GM19240 (cell line): ENCODE data around the gene ME1.
"Not testable (repeated sequence)": the region's sequence is repeated elsewhere in the genome, so short reads cannot be mapped to it uniquely, and the experiment has no call there.

Experiments used
- DNase-seq: peaks from one replicate; pipeline ENCODE4 v3.0.0; 2011; ENCODE audit warnings: low spot score; ENCODE audit not compliant: insufficient read length

ME1 gene

GRCh38 chr6:83430611-83431544, at the start of gene ME1:
TSS of gene ME1 (minus strand) at chr6:83431051. CDS start at chr6:83430954, 97 bp downstream.
- DNase-seq, result peak; percentile 11

GRCh38 chr6:83480470-83480869, 49.6 kb upstream of the ME1 start:
- DNase-seq, result no peak

DNA sequence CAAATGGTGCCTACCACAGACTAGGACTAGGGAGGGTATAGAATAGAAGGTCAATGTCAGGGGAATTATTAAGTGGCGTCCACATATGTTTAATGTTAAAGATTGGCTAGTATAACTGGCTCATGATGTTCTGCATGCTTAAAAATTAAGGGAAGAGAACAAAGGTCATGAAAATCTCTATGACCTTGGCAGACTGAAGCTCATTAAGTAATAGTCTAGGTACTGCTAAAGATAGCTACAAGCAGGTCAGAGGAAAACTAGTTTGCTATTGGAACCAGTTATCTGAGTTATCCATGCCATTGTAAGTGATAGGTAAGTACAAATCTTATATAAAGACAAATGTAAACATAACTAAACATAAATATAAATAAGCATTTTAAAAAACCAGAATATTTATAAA, 48.5 kb upstream of the ME1 start:
- no peak for DNase-seq

- no peak for DNase-seq
Observed at GRCh38 chr6:83476971-83477370, 46.1 kb upstream of the ME1 start.

DNA sequence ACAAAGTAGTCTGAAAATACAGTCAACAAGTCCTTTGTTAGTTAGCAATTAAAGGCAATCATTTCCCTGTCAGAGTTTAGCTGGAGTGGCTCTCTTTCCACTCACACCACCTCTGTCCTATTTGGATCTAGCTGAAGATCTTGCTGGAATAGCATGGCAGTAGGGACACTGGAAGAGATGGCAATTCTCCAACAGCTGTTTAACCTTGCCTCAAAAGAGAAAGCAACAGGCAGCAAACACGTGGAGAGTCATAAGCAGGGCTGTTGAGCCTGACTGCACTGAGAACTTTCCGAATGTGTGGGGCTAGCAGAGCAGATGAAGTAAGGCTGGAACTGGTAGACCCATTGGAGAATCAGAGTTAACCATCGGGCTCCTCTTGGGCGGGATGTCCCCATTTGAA, 43.5 kb upstream of the ME1 start:
- no peak for DNase-seq

DNA sequence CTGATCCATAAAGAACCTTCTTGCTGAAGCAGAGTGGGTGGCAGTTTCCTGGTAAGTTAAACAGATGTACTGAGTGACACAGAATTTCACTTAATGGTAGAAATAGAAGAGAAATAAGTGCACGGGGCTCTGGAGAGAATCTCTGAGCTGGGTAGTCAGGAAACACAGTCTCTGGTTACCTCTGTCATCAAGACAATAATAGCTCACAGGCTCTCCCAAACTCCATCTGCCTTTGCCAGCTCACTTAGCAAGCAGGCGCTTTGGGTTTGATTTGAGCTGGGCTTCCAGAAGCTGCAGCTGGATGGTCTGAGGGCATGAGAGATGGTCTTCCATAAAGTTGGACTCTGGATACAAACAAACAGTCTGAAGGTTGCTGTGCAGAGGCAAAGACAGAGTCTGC, 41.9 kb upstream of the ME1 start:
- no peak for DNase-seq

- DNase-seq, result no peak
Observed at GRCh38 chr6:83470587-83470986, 39.7 kb upstream of the ME1 start.

DNA sequence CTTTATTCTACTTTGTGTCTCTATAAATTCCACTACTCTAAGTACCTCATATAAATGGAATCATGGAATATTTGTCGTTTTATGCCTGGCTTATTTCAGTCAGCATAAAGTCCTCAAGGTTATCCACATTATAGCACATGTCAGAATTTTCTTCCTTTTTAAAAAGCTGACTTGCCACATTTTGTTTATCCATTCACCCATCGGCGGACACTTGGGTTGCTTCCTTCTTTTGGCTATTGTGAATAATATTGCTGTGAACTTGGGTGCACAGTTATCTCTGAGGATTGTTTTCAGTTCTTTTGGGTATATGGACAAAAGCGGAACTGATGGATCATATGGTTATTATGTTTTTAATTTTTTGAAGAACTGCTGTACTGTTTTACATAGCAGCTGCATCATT, 39.1 kb upstream of the ME1 start:
- DNase-seq, result no peak

GRCh38 chr6:83467620-83468036, 36.8 kb upstream of the ME1 start:
- no peak for DNase-seq

GRCh38 chr6:83466328-83466727, 35.5 kb upstream of the ME1 start:
- DNase-seq, result no peak

GRCh38 chr6:83464381-83465140, 33.7 kb upstream of the ME1 start:
- no peak for DNase-seq

- DNase-seq, result no peak
Observed at GRCh38 chr6:83463886-83464285, 33.0 kb upstream of the ME1 start.

GRCh38 chr6:83462524-83462923, 31.7 kb upstream of the ME1 start:
- no peak for DNase-seq

GRCh38 chr6:83461438-83461837, 30.6 kb upstream of the ME1 start:
- no peak for DNase-seq

GRCh38 chr6:83459663-83460062, 28.8 kb upstream of the ME1 start:
- no peak for DNase-seq

DNA sequence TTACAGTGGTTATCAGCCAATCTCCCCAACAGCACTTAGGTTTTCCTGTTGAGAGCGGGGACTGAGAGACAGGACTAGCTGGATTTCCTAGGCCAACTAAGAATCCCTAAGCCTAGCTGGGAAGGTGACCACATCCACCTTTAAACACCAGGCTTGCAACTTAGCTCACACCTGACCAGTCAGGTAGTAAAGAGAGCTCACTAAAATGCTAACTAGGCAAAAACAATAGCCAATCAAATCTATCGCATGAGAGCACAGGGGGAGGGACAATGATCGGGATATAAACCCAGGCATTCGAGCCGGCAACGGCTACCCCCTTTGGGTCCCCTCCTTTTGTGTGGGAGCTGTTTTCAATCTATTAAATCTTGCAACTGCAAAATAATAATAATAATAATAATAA, 19.2 kb upstream of the ME1 start:
- DNase-seq, result not testable (repeated sequence)

DNA sequence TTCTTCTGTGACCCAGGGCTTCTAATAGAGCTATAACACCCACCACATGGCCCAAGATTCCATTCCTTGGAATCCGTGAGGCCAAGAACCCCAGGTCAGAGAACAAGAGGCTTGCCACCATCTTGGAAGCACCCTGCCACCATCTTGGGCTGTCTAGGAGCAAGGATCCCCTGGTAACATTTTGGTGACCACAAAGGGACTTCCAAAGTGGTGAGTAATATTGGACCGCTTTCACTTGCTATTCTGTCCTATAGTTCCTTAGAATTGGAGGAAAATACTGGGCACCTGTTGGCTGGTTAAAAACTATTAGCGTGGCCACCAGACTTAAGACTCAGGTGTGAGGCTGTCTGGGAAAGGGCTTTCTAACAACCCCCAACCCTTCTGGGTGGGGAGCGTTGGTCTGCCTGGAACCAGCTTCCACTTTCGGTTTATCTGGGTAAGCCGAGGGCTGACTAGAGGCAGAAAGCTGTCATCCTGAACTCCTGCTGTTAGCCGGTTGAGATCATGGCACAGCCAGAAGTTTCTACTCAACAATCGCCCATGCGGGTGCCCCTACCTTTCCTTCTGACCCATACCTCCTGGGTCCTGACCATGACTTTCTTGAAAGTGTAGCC, 13.3 kb upstream of the ME1 start:
- not testable (repeated sequence) for DNase-seq

DNA sequence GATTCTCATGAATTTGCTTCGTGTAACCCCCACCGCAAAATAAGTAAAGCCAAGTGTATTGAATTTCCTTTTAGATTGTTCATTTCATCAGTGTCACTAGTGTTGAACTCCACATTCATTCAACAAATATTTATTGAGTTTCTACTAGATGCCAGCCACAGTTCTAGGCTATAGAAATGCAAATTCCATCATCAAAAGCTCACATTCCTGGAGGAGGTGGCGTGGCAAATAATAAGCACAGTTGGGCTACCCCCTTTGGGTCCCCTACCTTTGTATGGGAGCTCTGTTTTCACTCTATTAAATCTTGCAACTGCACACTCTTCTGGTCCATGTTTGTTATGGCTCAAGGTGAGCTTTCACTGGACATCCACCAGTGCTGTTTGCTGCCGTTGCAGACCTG, 12.7 kb upstream of the ME1 start:
- DNase-seq, result no peak

- DNase-seq, result no peak
Observed at GRCh38 chr6:83442752-83443151, 11.9 kb upstream of the ME1 start.

DNA sequence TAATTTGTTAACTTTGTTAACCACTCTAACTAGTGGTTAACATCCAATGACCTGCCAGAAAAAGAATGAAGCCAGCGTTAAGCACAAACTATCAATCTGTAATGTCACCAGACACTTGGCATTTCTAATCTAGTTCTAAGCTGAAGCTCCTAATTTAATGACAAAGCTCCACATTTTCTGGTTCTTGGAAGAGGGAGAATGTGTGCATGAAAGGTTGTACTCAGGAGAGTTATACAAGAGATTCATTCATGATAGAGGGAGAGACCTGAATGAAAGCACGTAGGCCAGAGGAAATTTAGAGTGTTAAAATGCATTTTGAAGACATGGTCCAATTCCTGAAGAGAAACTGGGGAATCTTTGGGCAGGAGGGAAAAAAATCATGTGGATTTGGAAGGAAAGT, 8.3 kb upstream of the ME1 start:
- DNase-seq, result no peak

DNA sequence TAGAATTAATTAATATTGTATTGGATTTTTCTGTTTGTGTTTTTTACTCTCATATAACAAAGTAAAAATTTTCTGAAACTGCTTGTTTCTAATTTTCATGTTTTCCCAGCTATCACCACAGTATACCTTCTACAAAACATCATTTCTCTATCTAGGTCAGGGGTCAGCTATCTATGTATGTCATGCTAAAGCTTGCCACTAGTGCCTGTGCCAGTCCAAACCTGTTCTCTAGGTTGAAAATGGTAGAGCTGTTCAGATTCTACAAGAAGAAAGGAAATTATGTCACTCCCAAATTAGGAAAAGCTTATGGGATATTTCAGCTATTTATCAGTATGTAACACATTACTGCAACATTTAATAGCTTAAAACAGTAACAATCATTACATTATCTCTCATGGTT, 5.8 kb upstream of the ME1 start:
- no peak for DNase-seq

GRCh38 chr6:83433177-83433576, 2.3 kb upstream of the ME1 start:
- DNase-seq, result no peak
